ENCODE measurements around the gene UBR4.

The UBR4 gene

GRCh38 chr1:19133360-19133759 is 76.7 kb downstream of the UBR4 start:
- DNase-seq, result no peak

GRCh38 chr1:19130468-19130867 is 79.6 kb downstream of the UBR4 start:
- no peak for DNase-seq

- no peak for DNase-seq
Measured at GRCh38 chr1:19128968-19129514, 81.0 kb downstream of the UBR4 start.

GRCh38 chr1:19124273-19124672 is 85.8 kb downstream of the UBR4 start:
- DNase-seq, result peak in 1 of 2 donors; percentile 18

GRCh38 chr1:19123837-19124236 is 86.2 kb downstream of the UBR4 start:
- peak; percentile 26 to 38 for DNase-seq

- no peak for DNase-seq
Measured at GRCh38 chr1:19122668-19123067, 87.4 kb downstream of the UBR4 start.

- DNase-seq, result no peak
Measured at GRCh38 chr1:19121192-19121591, 88.9 kb downstream of the UBR4 start.

GRCh38 chr1:19120070-19120469 is 90.0 kb downstream of the UBR4 start:
- no peak for DNase-seq

GRCh38 chr1:19115082-19115808 is 94.8 kb downstream of the UBR4 start:
- no peak for DNase-seq

- DNase-seq, result peak; percentile 17 to 38
Measured at GRCh38 chr1:19113697-19114092, 96.4 kb downstream of the UBR4 start.

- no peak for DNase-seq
Measured at GRCh38 chr1:19112891-19113696, 97.0 kb downstream of the UBR4 start.

GRCh38 chr1:19110257-19110927 is 99.7 kb downstream of the UBR4 start:
- no peak for DNase-seq

- DNase-seq, result no peak
Measured at GRCh38 chr1:19109545-19109944, 100.5 kb downstream of the UBR4 start.

- DNase-seq, result no peak
Measured at GRCh38 chr1:19101244-19101643, 108.8 kb downstream of the UBR4 start.

- no peak for DNase-seq
Measured at GRCh38 chr1:19100028-19100427, 110.0 kb downstream of the UBR4 start.

- DNase-seq, result no peak
Measured at GRCh38 chr1:19096990-19097389, 113.1 kb downstream of the UBR4 start.

GRCh38 chr1:19096036-19096833 is 113.8 kb downstream of the UBR4 start:
- DNase-seq, result peak; percentile 15 to 31

GRCh38 chr1:19091196-19091953 is 118.7 kb downstream of the UBR4 start:
- DNase-seq, result no peak

- no peak for DNase-seq
Measured at GRCh38 chr1:19089524-19089923, 120.5 kb downstream of the UBR4 start.

- no peak for DNase-seq
Measured at GRCh38 chr1:19088717-19089442, 121.2 kb downstream of the UBR4 start.

All from CD4-positive, alpha-beta T cell treated with Interleukin-4 for 1 hour (primary cell).